GM13977 (cell line): ENCODE data around the gene PAGE1.

ENCODE experiments used
- DNase-seq: peaks from one replicate; pipeline ENCODE4 v3.0.0; 2012; ENCODE audit warnings: low spot score
- in situ Hi-C: fragments of 300-500 bp; cut with MboI; formaldehyde crosslinking; loops from one replicate; pipeline ENCODE4 v1.12.0; 2022; ENCODE audit warnings: low sequenced_read_pairs, low pct_unique_long_range_greater_than_20kb, mixed read lengths, inconsistent platforms; ENCODE audit not compliant: unreplicated experiment
- TF ChIP-seq, protein P1 (sequence below): IDR thresholded peaks from 2 replicates; pipeline ENCODE4 v1.5.1; 2012; ENCODE audit warnings: mild to moderate bottlenecking, control low read depth; ENCODE audit not compliant: insufficient read depth; ENCODE audit errors: extremely low read depth, missing control alignments

Gene PAGE1

GRCh38 chrX:49712577-49712976 is 16.8 kb upstream of the PAGE1 start:
- in situ Hi-C loops = no loop called here
- no peak for DNase-seq
- TF ChIP-seq, protein P1, sequence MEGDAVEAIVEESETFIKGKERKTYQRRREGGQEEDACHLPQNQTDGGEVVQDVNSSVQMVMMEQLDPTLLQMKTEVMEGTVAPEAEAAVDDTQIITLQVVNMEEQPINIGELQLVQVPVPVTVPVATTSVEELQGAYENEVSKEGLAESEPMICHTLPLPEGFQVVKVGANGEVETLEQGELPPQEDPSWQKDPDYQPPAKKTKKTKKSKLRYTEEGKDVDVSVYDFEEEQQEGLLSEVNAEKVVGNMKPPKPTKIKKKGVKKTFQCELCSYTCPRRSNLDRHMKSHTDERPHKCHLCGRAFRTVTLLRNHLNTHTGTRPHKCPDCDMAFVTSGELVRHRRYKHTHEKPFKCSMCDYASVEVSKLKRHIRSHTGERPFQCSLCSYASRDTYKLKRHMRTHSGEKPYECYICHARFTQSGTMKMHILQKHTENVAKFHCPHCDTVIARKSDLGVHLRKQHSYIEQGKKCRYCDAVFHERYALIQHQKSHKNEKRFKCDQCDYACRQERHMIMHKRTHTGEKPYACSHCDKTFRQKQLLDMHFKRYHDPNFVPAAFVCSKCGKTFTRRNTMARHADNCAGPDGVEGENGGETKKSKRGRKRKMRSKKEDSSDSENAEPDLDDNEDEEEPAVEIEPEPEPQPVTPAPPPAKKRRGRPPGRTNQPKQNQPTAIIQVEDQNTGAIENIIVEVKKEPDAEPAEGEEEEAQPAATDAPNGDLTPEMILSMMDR = no peak

- TF ChIP-seq, protein P1 = no peak
- in situ Hi-C loops = no loop called here
- no peak for DNase-seq
Observed at GRCh38 chrX:49710744-49711319, 15.0 kb upstream of the PAGE1 start.

- DNase-seq = no peak
- TF ChIP-seq, protein P1 = no peak
- in situ Hi-C loops = no loop called here
Observed at GRCh38 chrX:49704691-49705404, 9.1 kb upstream of the PAGE1 start.

DNA sequence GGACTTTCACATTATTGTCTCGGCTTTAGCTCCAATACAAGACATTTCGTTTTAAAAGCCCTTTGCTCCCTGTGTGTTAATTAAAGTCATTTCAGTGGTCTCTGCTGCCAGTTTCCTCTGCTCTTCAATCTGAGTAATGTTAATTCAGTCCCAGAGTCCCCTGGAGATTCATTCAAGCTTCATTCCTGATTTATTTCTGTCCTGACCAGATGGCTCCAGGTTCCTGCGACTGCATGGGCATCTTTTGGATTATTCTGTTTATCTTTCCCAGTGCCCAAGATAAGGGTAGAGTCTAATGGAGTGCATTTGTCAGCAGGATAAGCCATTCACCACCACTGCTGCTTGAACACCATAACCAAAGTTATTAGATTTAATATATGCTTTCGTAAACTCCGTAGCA is 6.1 kb upstream of the PAGE1 start:
- no peak for DNase-seq
- in situ Hi-C loops = no loop called here
- TF ChIP-seq, protein P1 = no peak

DNA sequence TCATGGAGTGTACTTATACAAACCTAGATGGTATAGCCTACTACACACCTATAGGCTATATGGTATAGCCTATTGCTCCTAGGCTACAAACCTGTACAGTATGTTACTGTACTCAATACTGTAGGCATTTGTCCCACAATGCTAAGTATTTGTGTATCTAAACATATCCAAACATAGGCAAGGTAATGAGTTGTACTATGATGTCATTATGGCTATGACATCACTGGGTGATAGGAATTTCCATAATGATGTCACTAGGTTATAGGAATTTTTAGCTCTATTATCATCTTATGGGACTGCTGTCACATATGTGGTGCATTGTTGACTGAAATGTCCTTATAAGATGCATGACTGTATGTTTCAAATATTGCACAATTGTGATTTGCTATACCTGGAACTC is 5.5 kb upstream of the PAGE1 start:
- in situ Hi-C loops = no loop called here
- DNase-seq = no peak
- TF ChIP-seq, protein P1 = no peak

DNA sequence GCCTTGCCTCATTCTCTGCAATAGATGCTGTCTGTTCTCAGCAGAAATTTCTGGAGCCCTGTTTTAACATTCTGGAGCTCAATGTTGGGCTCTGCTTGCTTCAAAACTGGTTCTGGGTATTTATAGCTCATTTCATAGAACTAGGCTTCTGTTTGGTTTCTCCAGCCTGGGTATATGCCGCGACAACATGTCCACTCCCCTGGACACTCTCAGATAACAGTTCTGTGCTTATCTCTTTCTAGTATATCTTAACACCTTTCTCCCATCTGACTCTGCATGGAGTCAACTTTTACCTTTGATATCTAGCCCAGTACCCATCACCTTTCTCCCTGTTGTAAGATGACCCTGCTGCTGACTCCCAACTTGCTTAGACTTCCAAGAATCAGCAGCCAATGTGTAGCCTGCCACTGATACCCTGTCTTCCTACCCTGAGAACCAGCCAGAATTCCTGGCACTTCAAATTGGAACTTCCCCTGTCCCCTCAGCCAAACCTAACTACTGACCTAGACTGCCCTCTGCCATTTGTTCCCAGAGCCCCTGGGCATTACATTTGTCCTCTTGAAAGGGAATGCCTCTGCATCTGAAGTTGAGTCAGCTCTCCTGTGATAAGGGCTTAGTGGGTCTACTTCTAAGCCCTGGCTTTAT is 20.6 kb downstream of the PAGE1 start:
- in situ Hi-C loops = no loop called here
- TF ChIP-seq, protein P1 = no peak
- no peak for DNase-seq
